GM19455 (cell line): Measurements from ENCODE around the gene LYPD3.

ENCODE experiments used
- ATAC-seq: cut with Tn5 transposase; IDR thresholded peaks from one replicate; pipeline ENCODE4 v1.9.1; 2021; ENCODE audit not compliant: unreplicated experiment

LYPD3 gene

GRCh38 chr19:43486412-43486811, 21.0 kb upstream of the LYPD3 start:
- no peak for ATAC-seq

- no peak for ATAC-seq
These were observed 20.5 kb upstream of the LYPD3 start for GRCh38 chr19:43485951-43486350.

GRCh38 chr19:43483281-43483680, 17.9 kb upstream of the LYPD3 start:
- no peak for ATAC-seq

- no peak for ATAC-seq
These were observed 16.8 kb upstream of the LYPD3 start for GRCh38 chr19:43482193-43482592.

GRCh38 chr19:43481701-43482100, 16.3 kb upstream of the LYPD3 start:
- no peak for ATAC-seq

GRCh38 chr19:43480574-43480973, 15.2 kb upstream of the LYPD3 start:
- ATAC-seq, result no peak

GRCh38 chr19:43479961-43480561, 14.7 kb upstream of the LYPD3 start:
- ATAC-seq, result no peak

GRCh38 chr19:43479226-43479625, 13.8 kb upstream of the LYPD3 start:
- no peak for ATAC-seq

GRCh38 chr19:43478323-43478722, 12.9 kb upstream of the LYPD3 start:
- ATAC-seq, result no peak

GRCh38 chr19:43476606-43477005, 11.2 kb upstream of the LYPD3 start:
- no peak for ATAC-seq

- ATAC-seq, result peak; percentile 69
These were observed 9.7 kb upstream of the LYPD3 start for GRCh38 chr19:43474986-43475705.

- ATAC-seq, result no peak
These were observed 9.1 kb upstream of the LYPD3 start for GRCh38 chr19:43474487-43474886.

- ATAC-seq, result no peak
These were observed 5.7 kb upstream of the LYPD3 start for GRCh38 chr19:43471091-43471490.

- no peak for ATAC-seq
These were observed 4.9 kb upstream of the LYPD3 start for GRCh38 chr19:43470288-43470687.

GRCh38 chr19:43469160-43469480, 3.7 kb upstream of the LYPD3 start:
- ATAC-seq, result no peak

GRCh38 chr19:43468354-43469159, 3.1 kb upstream of the LYPD3 start:
- ATAC-seq, result no peak

- ATAC-seq, result no peak
These were observed 2.3 kb upstream of the LYPD3 start for GRCh38 chr19:43467730-43468129.

GRCh38 chr19:43467276-43467675, 1.9 kb upstream of the LYPD3 start:
- no peak for ATAC-seq

GRCh38 chr19:43466793-43467192, 1.4 kb upstream of the LYPD3 start:
- no peak for ATAC-seq

- ATAC-seq, result peak; percentile 43
These were observed 1.2 kb downstream of the LYPD3 start for GRCh38 chr19:43464134-43464775.

- ATAC-seq, result peak; percentile 84
These were observed 1.9 kb downstream of the LYPD3 start for GRCh38 chr19:43463381-43464133.
